Dermis blood vessel endothelial cell (primary cell): Measurements from ENCODE around the gene C1orf167. TPM values are rescaled to one million over a fixed set of nuclear protein-coding genes. Genes with fewer than 3 reads are reported as not detected.

Experiments used
- DNase-seq: peaks from one replicate; pipeline ENCODE4 v3.0.0; 2010
- total RNA-seq: library from RNA; depleted of rRNA; stranded (reverse); fragments of >200 nt; gene quantifications from 2 replicates; pipeline ENCODE4 v1.2.3, GENCODE V29; 2014

Gene C1orf167
- total RNA-seq, 1 donor from 2014 or later = not detected

GRCh38 chr1:11738096-11738495 is 23.9 kb upstream of the C1orf167 start:
- DNase-seq = no peak

- DNase-seq = no peak
Observed at GRCh38 chr1:11738783-11739182, 23.2 kb upstream of the C1orf167 start.

- DNase-seq = no peak
Observed at GRCh38 chr1:11740258-11741192, 21.5 kb upstream of the C1orf167 start.

- DNase-seq = no peak
Observed at GRCh38 chr1:11741482-11741881, 20.5 kb upstream of the C1orf167 start.

- no peak for DNase-seq
Observed at GRCh38 chr1:11741919-11742558, 20.0 kb upstream of the C1orf167 start.

GRCh38 chr1:11744287-11744686 is 17.7 kb upstream of the C1orf167 start:
- DNase-seq = no peak

- DNase-seq = peak; percentile 47
Observed at GRCh38 chr1:11746092-11746491, 15.9 kb upstream of the C1orf167 start.

- DNase-seq = no peak
Observed at GRCh38 chr1:11746795-11747487, 15.1 kb upstream of the C1orf167 start.

- DNase-seq = no peak
Observed at GRCh38 chr1:11748294-11749202, 13.4 kb upstream of the C1orf167 start.

GRCh38 chr1:11749203-11749689 is 12.7 kb upstream of the C1orf167 start:
- peak; percentile 55 for DNase-seq

GRCh38 chr1:11749996-11750395 is 12.0 kb upstream of the C1orf167 start:
- no peak for DNase-seq

- DNase-seq = no peak
Observed at GRCh38 chr1:11751087-11751486, 10.9 kb upstream of the C1orf167 start.

GRCh38 chr1:11752359-11753088 is 9.5 kb upstream of the C1orf167 start:
- DNase-seq = no peak

- DNase-seq = no peak
Observed at GRCh38 chr1:11753555-11754208, 8.3 kb upstream of the C1orf167 start.

- DNase-seq = no peak
Observed at GRCh38 chr1:11757047-11757446, 4.9 kb upstream of the C1orf167 start.

- no peak for DNase-seq
Observed at GRCh38 chr1:11759791-11760190, 2.2 kb upstream of the C1orf167 start.

- DNase-seq = no peak
Observed at GRCh38 chr1:11761285-11761684, 708 bp upstream of the C1orf167 start.

GRCh38 chr1:11764115-11764514 is 2.1 kb downstream of the C1orf167 start:
- DNase-seq = no peak

GRCh38 chr1:11764519-11764918 is 2.5 kb downstream of the C1orf167 start:
- DNase-seq = no peak

- no peak for DNase-seq
Observed at GRCh38 chr1:11765661-11766428, 3.9 kb downstream of the C1orf167 start.
